ENCODE measurements around the gene PRDM10. TPM values are rescaled to one million over a fixed set of nuclear protein-coding genes. Genes with fewer than 3 reads are reported as not detected.

PRDM10 gene
- polyA plus RNA-seq, 1 donor from 2014 or later: 13.7 TPM

GRCh38 chr11:129960216-129961214 is 42.1 kb downstream of the PRDM10 start:
- H3K4me3 ChIP-seq (ENCODE audit: low read length): no peak overlapping the region
- H3K9me2 ChIP-seq (ENCODE audit: insufficient read depth, low read length): no peaks in the 10 kb centered on the region
- no peaks in the 10 kb centered on the region for H3K27me3 ChIP-seq (ENCODE audit: insufficient read depth, low read depth, low read length)
- H3F3A ChIP-seq (ENCODE audit: insufficient read depth, low read length, poor library complexity, severe bottlenecking): no peaks in the 10 kb centered on the region
- no peaks in the 10 kb centered on the region for H3K9me3 ChIP-seq (ENCODE audit: low read length)
- no peak overlapping the region for H2AFZ ChIP-seq (ENCODE audit: low read depth, low read length)
- H3K9ac ChIP-seq (ENCODE audit: low read length): no peak overlapping the region
- no peak for TF ChIP-seq POLR2AphosphoS5 (IDR thresholded peaks at IDR 0.05)
- TF ChIP-seq REST (IDR thresholded peaks at IDR 0.05; ENCODE audit: borderline replicate concordance): no peak
- TF ChIP-seq CTCF (IDR thresholded peaks at IDR 0.05; ENCODE audit: poor library complexity, severe bottlenecking): no peak
- no peak for TF ChIP-seq MXI1 (conservative IDR thresholded peaks at IDR 0.05; ENCODE audit: poor library complexity, severe bottlenecking)
- no peak for TF ChIP-seq SMC3 (conservative IDR thresholded peaks at IDR 0.05; ENCODE audit: poor library complexity)
- no peak for TF ChIP-seq EP300 (conservative IDR thresholded peaks at IDR 0.05; ENCODE audit: poor library complexity, severe bottlenecking)
- TF ChIP-seq EZH2 (IDR thresholded peaks at IDR 0.05; ENCODE audit: borderline replicate concordance, insufficient read depth, low read length, poor library complexity, severe bottlenecking): no peak
- no peak for TF ChIP-seq TAF1 (IDR thresholded peaks at IDR 0.05; ENCODE audit: low read depth)
- no peak for TF ChIP-seq RAD21 (conservative IDR thresholded peaks at IDR 0.05)
- H3K27ac ChIP-seq (ENCODE audit: low read length): no peak overlapping the region
- no peaks in the 10 kb centered on the region for H4K20me1 ChIP-seq (ENCODE audit: insufficient read depth)
- H3K4me2 ChIP-seq (ENCODE audit: low read length): no peak overlapping the region
- no peaks in the 10 kb centered on the region for H3K79me2 ChIP-seq (replicated peaks; ENCODE audit: insufficient read depth, low read length)
- no peaks in the 10 kb centered on the region for H3K36me3 ChIP-seq (ENCODE audit: insufficient read depth, low read length)

- Histone ChIP-seq H3K27me3 (ENCODE audit: insufficient read depth, low read depth, low read length) (no peaks in the 10 kb centered on the region), H3K9me3 (ENCODE audit: low read length) (no peaks in the 10 kb centered on the region), H3K9me2 (ENCODE audit: insufficient read depth, low read length) (no peaks in the 10 kb centered on the region), H3K9ac (ENCODE audit: low read length) (no peak overlapping the region), H2AFZ (ENCODE audit: low read depth, low read length) (no peak overlapping the region), H3F3A (ENCODE audit: insufficient read depth, low read length, poor library complexity, severe bottlenecking) (no peaks in the 10 kb centered on the region), H3K79me2 (replicated peaks; ENCODE audit: insufficient read depth, low read length) (no peaks in the 10 kb centered on the region), H3K4me3 (ENCODE audit: low read length) (no peak overlapping the region), H3K36me3 (ENCODE audit: insufficient read depth, low read length) (no peaks in the 10 kb centered on the region), H4K20me1 (ENCODE audit: insufficient read depth) (no peaks in the 10 kb centered on the region), H3K4me2 (ENCODE audit: low read length) (no peak overlapping the region), H3K27ac (ENCODE audit: low read length) (no peak overlapping the region)
- TF ChIP-seq MXI1 (conservative IDR thresholded peaks at IDR 0.05; ENCODE audit: poor library complexity, severe bottlenecking): no peak
- TF ChIP-seq EP300 (conservative IDR thresholded peaks at IDR 0.05; ENCODE audit: poor library complexity, severe bottlenecking): no peak
- TF ChIP-seq EZH2 (IDR thresholded peaks at IDR 0.05; ENCODE audit: borderline replicate concordance, insufficient read depth, low read length, poor library complexity, severe bottlenecking): no peak
- no peak for TF ChIP-seq TAF1 (IDR thresholded peaks at IDR 0.05; ENCODE audit: low read depth)
- no peak for TF ChIP-seq POLR2AphosphoS5 (IDR thresholded peaks at IDR 0.05)
- TF ChIP-seq REST (IDR thresholded peaks at IDR 0.05; ENCODE audit: borderline replicate concordance): no peak
- no peak for TF ChIP-seq CTCF (IDR thresholded peaks at IDR 0.05; ENCODE audit: poor library complexity, severe bottlenecking)
- no peak for TF ChIP-seq SMC3 (conservative IDR thresholded peaks at IDR 0.05; ENCODE audit: poor library complexity)
- no peak for TF ChIP-seq RAD21 (conservative IDR thresholded peaks at IDR 0.05)
Observed at GRCh38 chr11:129959687-129960086, 42.9 kb downstream of the PRDM10 start.
